Measurements from ENCODE around the gene TOMM6. TPM values are rescaled to one million over a fixed set of nuclear protein-coding genes. Genes with fewer than 3 reads are reported as not detected.
A peak's percentile ranks its signal among the peaks of the same experiment; 100 is the strongest.

The TOMM6 gene
- total RNA-seq, 2 donors from 2014 or later = 207 to 212 TPM

DNA sequence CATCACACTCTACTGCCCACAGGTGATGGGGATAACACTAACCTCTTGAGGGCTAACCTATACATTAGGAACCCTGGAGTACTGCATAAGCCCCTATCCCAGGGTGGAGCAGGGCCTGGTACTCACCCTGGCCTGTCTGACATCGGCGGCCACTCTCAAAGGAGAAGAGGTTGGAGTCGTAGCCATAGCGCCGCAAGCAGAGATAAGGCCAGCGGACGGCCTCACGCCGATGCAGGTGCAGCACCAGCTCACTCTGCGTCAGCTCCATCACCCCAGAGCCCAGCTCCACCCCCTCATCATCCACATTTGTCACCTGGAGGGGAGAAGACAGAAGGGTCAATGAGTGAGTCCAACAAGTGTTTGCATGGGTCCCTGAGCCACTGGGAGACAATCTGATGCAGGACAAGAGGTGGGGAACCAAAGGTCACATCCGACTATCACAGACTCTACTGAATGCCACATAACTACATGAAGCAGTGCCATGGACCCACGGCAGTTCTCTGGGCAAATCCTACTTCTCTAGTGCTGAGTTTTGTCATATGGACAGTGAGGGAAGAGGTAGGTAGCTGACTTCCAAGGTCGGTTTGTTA, 12.1 kb upstream of the TOMM6 start:
- no peaks in the 10 kb centered on the region for H3K9me3 Mint-ChIP-seq
- H3K4me3 Mint-ChIP-seq = no peak overlapping the region
- TF ChIP-seq, protein P1, sequence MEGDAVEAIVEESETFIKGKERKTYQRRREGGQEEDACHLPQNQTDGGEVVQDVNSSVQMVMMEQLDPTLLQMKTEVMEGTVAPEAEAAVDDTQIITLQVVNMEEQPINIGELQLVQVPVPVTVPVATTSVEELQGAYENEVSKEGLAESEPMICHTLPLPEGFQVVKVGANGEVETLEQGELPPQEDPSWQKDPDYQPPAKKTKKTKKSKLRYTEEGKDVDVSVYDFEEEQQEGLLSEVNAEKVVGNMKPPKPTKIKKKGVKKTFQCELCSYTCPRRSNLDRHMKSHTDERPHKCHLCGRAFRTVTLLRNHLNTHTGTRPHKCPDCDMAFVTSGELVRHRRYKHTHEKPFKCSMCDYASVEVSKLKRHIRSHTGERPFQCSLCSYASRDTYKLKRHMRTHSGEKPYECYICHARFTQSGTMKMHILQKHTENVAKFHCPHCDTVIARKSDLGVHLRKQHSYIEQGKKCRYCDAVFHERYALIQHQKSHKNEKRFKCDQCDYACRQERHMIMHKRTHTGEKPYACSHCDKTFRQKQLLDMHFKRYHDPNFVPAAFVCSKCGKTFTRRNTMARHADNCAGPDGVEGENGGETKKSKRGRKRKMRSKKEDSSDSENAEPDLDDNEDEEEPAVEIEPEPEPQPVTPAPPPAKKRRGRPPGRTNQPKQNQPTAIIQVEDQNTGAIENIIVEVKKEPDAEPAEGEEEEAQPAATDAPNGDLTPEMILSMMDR (conservative IDR thresholded peaks at IDR 0.05) = no peak

DNA sequence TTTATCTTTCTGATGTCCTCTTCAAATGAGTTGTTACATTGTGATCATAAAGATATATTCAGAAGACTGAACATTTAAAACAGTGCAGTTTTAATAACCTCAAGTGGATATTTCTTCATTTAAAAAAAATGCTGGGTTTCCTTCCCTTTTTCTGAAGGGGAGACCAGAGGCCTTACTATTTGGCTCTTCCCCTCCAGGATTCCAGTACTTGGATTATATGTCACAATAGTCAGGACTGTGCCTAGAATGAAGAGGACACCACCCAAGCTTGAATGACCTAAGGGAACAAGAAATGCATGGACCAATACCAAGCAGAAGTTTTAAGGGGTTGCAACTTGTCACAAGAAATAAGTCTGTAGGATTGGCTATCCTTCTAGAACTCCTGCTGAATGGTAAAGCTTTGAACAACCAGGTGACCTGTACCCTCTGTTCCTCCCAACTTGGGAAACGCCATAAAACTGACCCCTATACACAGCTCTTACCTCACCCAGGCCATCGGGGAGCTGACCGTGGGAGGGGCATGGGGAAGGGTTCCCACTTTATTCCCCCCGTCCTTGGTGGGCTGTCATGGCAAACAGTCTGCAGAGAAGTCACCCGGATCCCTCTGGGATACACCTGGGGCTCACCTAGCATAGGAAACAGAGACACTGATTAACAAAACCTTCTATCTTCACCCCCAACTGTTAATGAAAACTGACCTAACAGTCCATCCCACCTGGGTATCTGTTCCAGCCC, 9.8 kb upstream of the TOMM6 start:
- H3K9ac ChIP-seq (ENCODE audit: extremely low read depth, low read length, poor library complexity, severe bottlenecking) = no peak overlapping the region
- no peak overlapping the region for H3K27ac ChIP-seq (ENCODE audit: low read depth, low read length)
- Mint-ChIP-seq H3K27me3 (ENCODE audit: insufficient read depth) (peaks cover 28% of the 10 kb centered on the region), H3K9me3 (no peaks in the 10 kb centered on the region), H3K27ac (no peak overlapping the region), H3K36me3 (ENCODE audit: low read depth) (peaks cover 23% of the 10 kb centered on the region), H3K4me3 (no peak overlapping the region), H3K4me1 (peaks cover 14% of the 10 kb centered on the region)
- 83 to 95% methylated on average over 1 to 5 of the region's 5 CpGs for WGBS, 2 experiments (ENCODE audit: insufficient coverage in 1 of 2, insufficient read length in 1 of 2)
- H3K9me3 ChIP-seq (ENCODE audit: control insufficient read depth, low read length) = no peaks in the 10 kb centered on the region
- H3K4me1 ChIP-seq (ENCODE audit: control insufficient read depth, insufficient read depth, low read length) = no peaks in the 10 kb centered on the region
- DNase-seq = no peak
- TF ChIP-seq, protein P1 (conservative IDR thresholded peaks at IDR 0.05) = no peak
- H3K4me3 ChIP-seq (ENCODE audit: low read length) = no peak overlapping the region
- H3K36me3 ChIP-seq (ENCODE audit: control insufficient read depth, insufficient read depth, low read length) = peaks cover 25% of the 10 kb centered on the region
- H3K27me3 ChIP-seq (ENCODE audit: control insufficient read depth, insufficient read depth, low read length, poor library complexity, severe bottlenecking) = peaks cover 19% of the 10 kb centered on the region

More for the DNA sequence above, 12.1 kb upstream of the TOMM6 start:
- Histone ChIP-seq H3K4me1 (ENCODE audit: control insufficient read depth, insufficient read depth, low read length) (no peaks in the 10 kb centered on the region), H3K27me3 (ENCODE audit: control insufficient read depth, insufficient read depth, low read length, poor library complexity, severe bottlenecking) (no peaks in the 10 kb centered on the region), H3K27ac (ENCODE audit: low read depth, low read length) (no peak overlapping the region), H3K36me3 (ENCODE audit: control insufficient read depth, insufficient read depth, low read length) (peaks cover 37% of the 10 kb centered on the region), H3K9ac (ENCODE audit: extremely low read depth, low read length, poor library complexity, severe bottlenecking) (no peak overlapping the region), H3K4me3 (ENCODE audit: low read length) (no peak overlapping the region), H3K9me3 (ENCODE audit: control insufficient read depth, low read length) (no peaks in the 10 kb centered on the region)
- no peak for DNase-seq
- Mint-ChIP-seq H3K27me3 (ENCODE audit: insufficient read depth) (peaks cover 7% of the 10 kb centered on the region), H3K4me1 (peaks cover 9% of the 10 kb centered on the region), H3K36me3 (ENCODE audit: low read depth) (peaks cover 36% of the 10 kb centered on the region), H3K27ac (no peak overlapping the region)
- 94 to 96% methylated on average over 2 to 13 of the region's 13 CpGs for WGBS, 2 experiments (ENCODE audit: insufficient coverage in 1 of 2, insufficient read length in 1 of 2)

DNA sequence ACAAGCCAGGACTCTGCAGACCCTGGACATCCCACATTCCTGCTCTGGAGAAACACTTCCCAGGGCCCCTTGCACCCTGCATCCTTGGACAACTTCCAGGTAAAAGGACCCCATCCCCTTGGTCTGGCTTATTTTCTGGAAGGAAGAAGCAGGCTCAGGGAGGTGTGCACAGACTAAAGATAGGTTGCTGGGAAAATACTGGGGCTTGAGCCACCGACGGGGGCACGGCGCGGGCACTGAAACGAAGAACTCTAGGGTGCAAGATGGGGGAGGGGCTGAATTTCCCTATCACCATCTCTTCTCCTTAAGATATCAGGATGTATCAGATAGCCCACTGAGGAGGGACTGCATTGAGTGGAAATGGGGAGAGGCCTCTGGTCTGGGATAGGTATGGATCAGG, 8.6 kb upstream of the TOMM6 start:
- Histone ChIP-seq H3K4me1 (ENCODE audit: control insufficient read depth, insufficient read depth, low read length) (no peaks in the 10 kb centered on the region), H3K4me3 (ENCODE audit: low read length) (peak overlapping the region; percentile 94), H3K9ac (ENCODE audit: extremely low read depth, low read length, poor library complexity, severe bottlenecking) (peak overlapping the region; percentile 38), H3K36me3 (ENCODE audit: control insufficient read depth, insufficient read depth, low read length) (peaks cover 24% of the 10 kb centered on the region), H3K9me3 (ENCODE audit: control insufficient read depth, low read length) (no peaks in the 10 kb centered on the region), H3K27me3 (ENCODE audit: control insufficient read depth, insufficient read depth, low read length, poor library complexity, severe bottlenecking) (peaks cover 30% of the 10 kb centered on the region), H3K27ac (ENCODE audit: low read depth, low read length) (no peak overlapping the region)
- Mint-ChIP-seq H3K36me3 (ENCODE audit: low read depth) (peaks cover 22% of the 10 kb centered on the region), H3K27ac (no peak overlapping the region), H3K27me3 (ENCODE audit: insufficient read depth) (peaks cover 39% of the 10 kb centered on the region), H3K4me1 (peaks cover 14% of the 10 kb centered on the region), H3K4me3 (peak overlapping the region; percentile 77), H3K9me3 (no peaks in the 10 kb centered on the region)
- no peak for DNase-seq
- 53 to 73% methylated on average over 4 to 6 of the region's 6 CpGs for WGBS, 2 experiments (ENCODE audit: insufficient coverage in 1 of 2, insufficient read length in 1 of 2)
- TF ChIP-seq, protein P1 (conservative IDR thresholded peaks at IDR 0.05) = no peak

Measured in endodermal cell (in vitro differentiated cells).